Pancreas (tissue), 10 donors: ENCODE results near the gene GID8. TPM values are rescaled to one million over a fixed set of nuclear protein-coding genes. Genes with fewer than 3 reads are reported as not detected.
A peak's percentile ranks its signal among the peaks of the same experiment; 100 is the strongest.

ENCODE experiments used
- ATAC-seq, 4 donors: fragments of 200-7000 bp; cut with Tn5 transposase; one replicate each; pipeline versions ENCODE4 v1.8.0 to v1.9.1; 2020; ENCODE audit warnings: mild to moderate bottlenecking in 4 of 4, moderate library complexity in 4 of 4
- DNase-seq, 6 donors: peaks; one replicate each; pipeline ENCODE4 v3.0.0-alpha.2; 2020
- FAIRE-seq: peaks from 2 replicates; lab custom pipeline; 2012; peaks lifted over from hg19 to GRCh38; lab: Jason Lieb, UNC
- H3K27ac ChIP-seq, 4 donors: fragments of 200-600 bp; sonication (generic); 1 replicate in 3 of 4; 2 replicates in 1 of 4; pipeline versions ENCODE4 v1.5.0 to v1.8.0; 2020
- H3K27me3 ChIP-seq, 4 donors: fragments of 200-600 bp; one replicate each; pipeline ENCODE4 v1.8.0; 2021
- H3K36me3 ChIP-seq, 3 donors: fragments of 200-600 bp; sonication (generic) in 1 of 3; one replicate each; pipeline versions ENCODE4 v1.5.0 to v1.8.0; 2020 to 2021
- H3K4me1 ChIP-seq, 3 donors: fragments of 200-600 bp; one replicate each; pipeline ENCODE4 v1.8.0; 2021
- H3K4me3 ChIP-seq, 4 donors: fragments of 200-600 bp; sonication (generic) in 2 of 4; one replicate each; pipeline versions ENCODE4 v1.5.0 to v1.8.0; 2020 to 2021
- H3K9me3 ChIP-seq, 4 donors: fragments of 200-600 bp; one replicate each; pipeline ENCODE4 v1.8.0; 2021
- WGBS, 2 donors: extraction: QIAGEN DNeasy Blood & Tissue Kit; methylation state at CpG; one replicate each; pipeline ENCODE4 v1.1.7; 2013; 5-methylcytosine and 5-hydroxymethylcytosine counted together
- intact Hi-C, 3 donors: fragments of 100-400 bp; cut with DNase I; formaldehyde crosslinking; loops; one replicate each; pipeline versions ENCODE4 v1.11.1 to v1.14.2; 2022
- polyA plus RNA-seq, 2 donors: library from polyadenylated mRNA; stranded (reverse); fragments of 200-250 nt; gene quantifications; one replicate each; pipeline ENCODE4 v1.2.3, GENCODE V29; 2013
- total RNA-seq, 6 donors: library from RNA; stranded (reverse); fragmentation: NEBNext Ultra II Directional in 4 of 6; extraction: Animal tissue kit (Norgen Biotek cat#: 25700) in 4 of 6; gene quantifications; one replicate each; pipeline versions ENCODE4 v1.2.1 to v1.2.4, GENCODE V29; 2021 to 2023
- TF ChIP-seq, protein P1 (sequence below), 4 donors: fragments of 200-600 bp; sonication (generic) in 3 of 4; IDR thresholded peaks; one replicate each; pipeline versions ENCODE4 v1.5.0 to v1.8.0; 2021; ENCODE audit warnings: antibody characterized with exemption in 4 of 4
- donor health status: healthy with polysubstance abuse.
- donor health status: DM: no; HTN: no; CAD: no; lungs with moderate emphysema.
- donor health status: DM: no; HTN: no; CAD: no.
- donor health status: control.
- donor health status: control.
- donor health status: Bipolar disorder and iron deficiency.
- donor health status: DM: yes; HTN: yes; CAD: no.
- donor health status: DM: no; HTN: no; CAD: no.
- donor health status: DM: no; HTN: no; CAD: no.
- donor health status: DM: yes; HTN: yes; CAD: no.

GID8 gene
- total and polyA plus RNA-seq, 8 donors = 6.0 to 22.4 (median 15.5) TPM

DNA sequence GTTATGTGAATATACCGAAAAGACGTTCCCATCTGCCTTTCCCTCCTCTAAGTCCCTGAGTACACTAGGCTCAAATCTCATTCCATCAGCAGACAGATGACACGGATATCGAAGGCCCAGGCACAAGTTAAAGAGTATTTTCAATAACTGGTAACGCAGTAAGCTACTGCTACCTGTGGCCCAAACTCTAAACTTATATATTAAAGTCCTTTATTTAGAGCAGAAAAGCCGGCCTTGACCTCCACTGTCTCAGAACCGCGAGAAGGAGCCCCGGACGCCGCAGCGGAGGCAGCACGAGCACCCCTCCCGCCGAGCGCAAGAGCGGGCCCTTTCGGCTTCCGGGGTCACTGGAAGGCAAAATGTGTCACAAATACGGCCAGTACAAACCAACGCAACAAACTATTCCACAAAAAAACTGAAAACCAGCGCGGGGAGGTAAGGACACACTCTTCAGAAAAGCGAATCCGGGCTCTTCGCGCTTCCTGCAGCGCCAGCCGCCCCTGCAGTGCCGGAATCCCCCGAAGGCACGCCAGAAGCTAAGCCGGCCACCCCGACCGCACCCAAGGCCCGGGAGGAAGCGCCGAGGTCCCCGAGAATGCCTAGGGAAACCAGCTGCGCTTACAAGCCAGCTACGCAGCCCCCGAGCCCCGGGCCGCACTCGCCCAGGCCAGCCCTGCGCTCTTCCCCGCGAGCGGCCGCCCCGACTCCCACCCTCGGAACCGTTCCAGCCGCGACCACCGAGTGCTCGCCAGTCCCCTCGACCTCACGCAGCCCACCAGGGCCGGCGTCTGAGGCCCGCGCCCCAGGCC lies 12.3 kb upstream of the GID8 start:
- TF ChIP-seq, protein P1, sequence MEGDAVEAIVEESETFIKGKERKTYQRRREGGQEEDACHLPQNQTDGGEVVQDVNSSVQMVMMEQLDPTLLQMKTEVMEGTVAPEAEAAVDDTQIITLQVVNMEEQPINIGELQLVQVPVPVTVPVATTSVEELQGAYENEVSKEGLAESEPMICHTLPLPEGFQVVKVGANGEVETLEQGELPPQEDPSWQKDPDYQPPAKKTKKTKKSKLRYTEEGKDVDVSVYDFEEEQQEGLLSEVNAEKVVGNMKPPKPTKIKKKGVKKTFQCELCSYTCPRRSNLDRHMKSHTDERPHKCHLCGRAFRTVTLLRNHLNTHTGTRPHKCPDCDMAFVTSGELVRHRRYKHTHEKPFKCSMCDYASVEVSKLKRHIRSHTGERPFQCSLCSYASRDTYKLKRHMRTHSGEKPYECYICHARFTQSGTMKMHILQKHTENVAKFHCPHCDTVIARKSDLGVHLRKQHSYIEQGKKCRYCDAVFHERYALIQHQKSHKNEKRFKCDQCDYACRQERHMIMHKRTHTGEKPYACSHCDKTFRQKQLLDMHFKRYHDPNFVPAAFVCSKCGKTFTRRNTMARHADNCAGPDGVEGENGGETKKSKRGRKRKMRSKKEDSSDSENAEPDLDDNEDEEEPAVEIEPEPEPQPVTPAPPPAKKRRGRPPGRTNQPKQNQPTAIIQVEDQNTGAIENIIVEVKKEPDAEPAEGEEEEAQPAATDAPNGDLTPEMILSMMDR (IDR thresholded peaks at IDR 0.05) = no peak
- WGBS, 2 donors = 0 to 1% methylated on average over 63 of the region's 63 CpGs
- Histone ChIP-seq H3K9me3 (no peaks in the 10 kb centered on the region), H3K27ac (peak overlapping the region; percentile 90 to 97 (median 92)), H3K36me3 (no peaks in the 10 kb centered on the region), H3K4me3 (peak overlapping the region; percentile 79 to 99 (median 96)), H3K4me1 (peaks cover 49 to 69% (median 50%) of the 10 kb centered on the region in 3 donors), H3K27me3 (no peaks in the 10 kb centered on the region)
- FAIRE-seq (no peak), DNase-seq (peak in 3 of 6 donors; percentile 33 to 78 (median 53)), ATAC-seq (peak; percentile 5 to 24 (median 14))
- intact Hi-C loops = no loop called here

DNA sequence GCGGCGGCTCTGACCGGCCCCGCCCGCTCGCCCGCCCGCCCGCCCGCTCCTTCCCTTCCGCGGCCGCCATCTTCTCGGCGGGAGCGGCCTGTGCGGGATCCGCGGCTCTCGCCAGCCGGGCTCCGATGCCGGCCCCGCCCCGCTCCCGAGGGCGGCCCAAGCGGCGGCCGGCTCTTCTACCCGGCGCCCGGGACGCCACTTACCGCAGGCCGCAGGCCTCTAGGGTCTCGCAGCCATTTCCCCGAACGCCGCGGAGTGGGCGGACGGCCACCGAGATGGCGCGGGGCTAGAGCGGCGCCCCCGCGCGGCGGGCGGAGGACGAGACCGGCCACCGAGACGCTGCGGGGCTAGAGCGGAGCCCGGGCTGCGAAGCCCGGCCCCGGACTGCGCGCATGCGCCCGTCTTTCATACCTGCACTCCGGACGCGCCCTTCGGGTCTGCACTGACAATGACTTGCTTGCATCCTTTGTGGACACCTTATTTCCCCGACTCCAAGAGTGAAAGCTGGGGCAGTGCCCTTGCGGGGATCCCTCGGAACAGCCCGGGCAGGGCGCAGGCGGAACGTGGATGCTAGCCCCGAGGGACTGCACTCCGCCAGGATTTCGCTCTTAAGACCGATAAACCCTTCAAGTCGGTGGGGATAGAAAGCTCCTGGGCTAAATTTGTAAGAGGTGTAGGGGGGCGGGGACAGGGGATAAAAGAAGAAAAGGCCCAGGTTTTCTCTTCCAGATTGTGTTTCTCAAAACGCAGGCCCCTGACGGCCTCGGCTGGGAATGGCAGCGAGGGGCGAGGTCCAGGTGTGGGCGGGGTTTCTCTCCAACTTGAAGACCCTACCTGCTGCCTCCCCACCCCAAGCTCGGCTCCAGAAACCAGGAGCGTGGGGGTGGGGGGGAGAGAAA lies 11.5 kb upstream of the GID8 start, which contains the start of gene DIDO1:
DIDO1 (minus strand) TSS at position 277 of the 899 bp plus-strand sequence.
- FAIRE-seq = no peak

DNA sequence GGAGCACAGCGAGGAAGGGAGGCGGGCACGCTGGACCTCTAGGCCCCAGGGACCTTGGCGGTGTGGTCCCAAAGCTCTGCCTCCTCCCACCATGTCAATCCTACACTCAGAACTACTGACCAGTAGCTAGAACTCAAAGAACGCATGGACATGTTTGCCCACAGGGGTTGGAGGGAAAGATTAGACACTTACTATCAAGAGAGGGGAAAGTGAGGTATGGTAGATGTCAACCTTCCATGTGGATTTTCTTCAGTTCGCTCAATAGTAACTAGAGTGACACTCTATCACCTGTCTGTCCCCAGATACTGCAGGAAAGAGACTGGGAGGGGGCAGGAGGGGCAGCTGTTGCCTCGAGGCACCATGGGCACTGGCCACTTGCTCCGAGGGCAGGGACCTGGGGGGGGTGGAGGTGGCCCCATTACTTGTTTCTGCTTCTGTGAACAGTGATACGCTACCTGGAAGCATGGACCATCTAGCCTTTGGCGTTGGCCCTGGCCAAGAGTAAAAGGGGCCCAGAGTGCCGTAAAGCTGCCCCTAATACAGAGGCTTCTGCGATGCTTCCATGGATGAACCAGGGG lies 10.7 kb upstream of the GID8 start:
- peak overlapping the region in 3 of 4 donors; percentile 95 to 99 (median 98) for H3K4me3 ChIP-seq
- no peak for ATAC-seq
- intact Hi-C loops = no loop called here
- H3K27ac ChIP-seq = peak overlapping the region in 2 of 4 donors; percentile 90 to 97
- no peak for DNase-seq
- no peak for FAIRE-seq
- H3K27me3 ChIP-seq = no peaks in the 10 kb centered on the region
- 63 to 73% methylated on average over 11 to 12 of the region's 12 CpGs for WGBS, 2 donors
- no peaks in the 10 kb centered on the region for H3K36me3 ChIP-seq
- peaks cover 38 to 58% (median 45%) of the 10 kb centered on the region in 3 donors for H3K4me1 ChIP-seq
- TF ChIP-seq, protein P1 (IDR thresholded peaks at IDR 0.05) = no peak
- H3K9me3 ChIP-seq = no peaks in the 10 kb centered on the region

More for the DNA sequence above, 11.5 kb upstream of the GID8 start, which contains the start of gene DIDO1:
- ATAC-seq = peak; percentile 84 to 90 (median 86)
- H3K27ac ChIP-seq = peak within 1 kb of the TSS; percentile 90 to 97 (median 92)
- H3K4me1 ChIP-seq = peaks cover 42 to 61% (median 45%) of the 10 kb centered on the region in 3 donors
- H3K27me3 ChIP-seq = no peaks in the 10 kb centered on the region
- no peaks in the 10 kb centered on the region for H3K36me3 ChIP-seq
- intact Hi-C loops = no loop called here
- peak within 1 kb of the TSS; percentile 79 to 99 (median 96) for H3K4me3 ChIP-seq
- 1% methylated on average over 73 to 92 of the region's 92 CpGs for WGBS, 2 donors
- TF ChIP-seq, protein P1 (IDR thresholded peaks at IDR 0.05) = peak; percentile 57 to 81 (median 70)
- no peaks in the 10 kb centered on the region for H3K9me3 ChIP-seq
- peak; percentile 85 to 97 (median 89) for DNase-seq

DNA sequence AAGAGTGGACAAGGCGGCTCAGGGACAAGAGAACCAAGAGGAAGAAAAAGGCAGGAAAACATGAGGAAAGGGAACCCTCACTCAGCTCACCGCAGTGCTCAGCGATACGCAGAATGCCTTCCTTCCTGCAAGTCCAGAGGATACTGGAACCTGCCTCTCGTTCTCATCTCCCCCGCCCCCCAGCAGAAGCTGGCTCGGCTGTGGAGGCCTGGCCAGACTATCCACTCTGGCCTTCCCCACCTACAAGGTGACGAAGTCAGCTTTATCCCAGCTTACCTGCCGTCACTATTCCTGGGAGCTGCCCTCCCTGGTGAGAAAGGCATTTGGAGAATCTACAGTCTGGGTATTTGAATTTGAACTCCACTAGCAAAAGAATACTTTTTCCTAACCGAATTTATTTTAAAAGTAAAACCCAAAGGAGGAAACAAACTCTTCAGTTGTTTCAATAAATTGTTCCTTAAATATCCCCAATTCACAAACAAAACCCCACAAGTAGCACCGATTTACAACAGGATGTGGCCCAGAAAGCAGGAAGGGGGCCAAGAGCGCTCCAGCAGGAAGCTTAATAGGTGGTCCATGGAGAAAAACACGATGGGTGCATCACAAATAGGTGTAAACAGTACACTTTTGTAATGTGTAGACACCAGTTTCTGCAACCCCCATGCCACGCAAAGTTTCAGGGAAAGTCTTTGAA lies 9.6 kb upstream of the GID8 start:
- DNase-seq = no peak
- Histone ChIP-seq H3K9me3 (no peaks in the 10 kb centered on the region), H3K4me3 (peak overlapping the region; percentile 29 to 53 (median 34)), H3K27ac (peak overlapping the region; percentile 37 to 84 (median 61)), H3K4me1 (peaks cover 26 to 46% (median 41%) of the 10 kb centered on the region in 3 donors), H3K36me3 (no peaks in the 10 kb centered on the region), H3K27me3 (no peaks in the 10 kb centered on the region)
- no peak for FAIRE-seq
- TF ChIP-seq, protein P1 (IDR thresholded peaks at IDR 0.05) = no peak
- WGBS, 2 donors = 45 to 55% methylated on average over 14 of the region's 14 CpGs
- intact Hi-C loops = no loop called here
- ATAC-seq = no peak
